ENCODE measurements around the gene CKLF. TPM values are rescaled to one million over a fixed set of nuclear protein-coding genes. Genes with fewer than 3 reads are reported as not detected.
A peak's percentile ranks its signal among the peaks of the same experiment; 100 is the strongest.

Gene CKLF
- total RNA-seq, 1 donor from 2014 or later = 36.3 TPM

GRCh38 chr16:66585481-66586239 is 33.3 kb downstream of the CKLF start:
- DNase-seq (ENCODE audit: extremely low spot score, unreplicated experiment) = no peak
- no peak for TF ChIP-seq CTCF (conservative IDR thresholded peaks at IDR 0.05)
- peak overlapping the region; percentile 39 for H3K27ac Mint-ChIP-seq
- peaks cover 14% of the 10 kb centered on the region for H3K4me1 Mint-ChIP-seq (ENCODE audit: unreplicated experiment)
- H3K27me3 Mint-ChIP-seq = no peaks in the 10 kb centered on the region
- H3K9me3 Mint-ChIP-seq = no peaks in the 10 kb centered on the region
- H3K4me3 Mint-ChIP-seq = no peak overlapping the region
- no peaks in the 10 kb centered on the region for H3K36me3 Mint-ChIP-seq

DNA sequence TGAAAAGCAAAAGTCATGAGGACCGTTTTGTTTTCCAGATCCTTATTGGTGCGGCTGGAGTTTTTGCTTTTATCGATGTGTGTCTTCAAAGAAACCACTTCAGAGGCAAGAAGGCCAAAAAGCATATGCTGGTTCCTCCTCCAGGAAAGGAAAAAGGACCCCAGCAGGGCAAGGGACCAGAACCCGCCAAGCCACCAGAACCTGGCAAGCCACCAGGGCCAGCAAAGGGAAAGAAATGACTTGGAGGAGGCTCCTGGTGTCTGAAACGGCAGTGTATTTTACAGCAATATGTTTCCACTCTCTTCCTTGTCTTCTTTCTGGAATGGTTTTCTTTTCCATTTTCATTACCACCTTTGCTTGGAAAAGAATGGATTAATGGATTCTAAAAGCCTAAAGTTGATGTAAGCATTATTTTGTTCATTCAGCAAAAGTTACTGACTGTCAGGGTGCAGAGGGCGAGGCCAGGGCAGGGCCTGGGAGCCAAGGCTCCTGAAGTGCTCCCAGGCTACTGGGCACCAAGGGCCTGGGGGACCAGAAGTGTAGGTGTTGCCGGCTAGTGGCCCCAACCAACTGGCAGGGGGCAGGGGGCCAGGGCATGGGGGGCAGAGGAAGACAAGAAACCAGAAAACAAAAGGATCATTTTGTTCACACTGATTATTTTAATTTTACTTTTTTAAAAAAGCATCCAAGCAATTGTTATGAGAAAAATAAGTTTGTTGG is 35.7 kb downstream of the CKLF start:
- Mint-ChIP-seq H3K36me3 (no peaks in the 10 kb centered on the region), H3K9me3 (no peaks in the 10 kb centered on the region), H3K27me3 (no peaks in the 10 kb centered on the region), H3K27ac (no peak overlapping the region), H3K4me1 (ENCODE audit: unreplicated experiment) (peaks cover 4% of the 10 kb centered on the region), H3K4me3 (no peak overlapping the region)
- TF ChIP-seq CTCF (conservative IDR thresholded peaks at IDR 0.05) = no peak
- no peak for DNase-seq (ENCODE audit: extremely low spot score, unreplicated experiment)

DNA sequence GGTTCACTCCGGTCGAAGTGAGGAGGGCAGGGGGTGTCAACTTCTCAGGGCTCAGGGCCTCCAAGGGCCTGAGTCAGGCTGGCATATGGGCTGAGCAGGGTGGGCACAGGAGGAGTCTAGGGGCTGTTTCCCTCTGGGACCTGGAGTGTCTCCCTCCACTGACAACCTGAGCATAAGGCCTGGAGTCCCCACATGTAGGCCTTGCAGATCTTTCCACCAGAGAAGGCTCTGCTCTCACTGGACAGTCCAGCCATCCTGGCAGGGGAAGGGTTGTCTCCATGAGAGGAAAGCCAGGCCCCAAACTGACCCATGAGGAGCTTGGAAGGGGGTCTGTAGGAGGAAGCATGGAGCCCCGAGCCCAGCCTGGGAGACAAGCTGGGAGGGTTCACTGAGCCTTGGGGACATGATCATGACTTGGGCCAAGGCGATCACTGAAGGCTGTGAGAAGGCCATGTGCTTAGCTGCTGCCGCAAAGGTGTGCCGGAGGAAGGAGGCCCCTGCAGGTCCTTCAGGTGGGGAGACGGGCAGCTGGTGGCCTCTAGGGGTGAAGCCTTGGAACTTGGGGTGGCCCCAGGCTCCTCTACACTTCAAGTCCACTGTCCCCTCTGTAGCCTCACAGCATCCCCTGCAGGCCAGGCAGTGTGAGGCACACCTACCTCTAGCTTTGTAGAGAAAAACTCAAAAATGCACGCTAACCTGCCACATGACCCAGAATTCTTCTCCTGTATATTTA is 36.8 kb downstream of the CKLF start:
- no peak for DNase-seq (ENCODE audit: extremely low spot score, unreplicated experiment)
- Mint-ChIP-seq H3K36me3 (no peaks in the 10 kb centered on the region), H3K27ac (no peak overlapping the region), H3K27me3 (no peaks in the 10 kb centered on the region), H3K9me3 (no peaks in the 10 kb centered on the region), H3K4me1 (ENCODE audit: unreplicated experiment) (peaks cover 4% of the 10 kb centered on the region), H3K4me3 (no peak overlapping the region)
- TF ChIP-seq CTCF (conservative IDR thresholded peaks at IDR 0.05) = peak; percentile 49

GRCh38 chr16:66590322-66590721 is 37.9 kb downstream of the CKLF start:
- DNase-seq (ENCODE audit: extremely low spot score, unreplicated experiment) = no peak
- TF ChIP-seq CTCF (conservative IDR thresholded peaks at IDR 0.05) = no peak
- H3K4me3 Mint-ChIP-seq = no peak overlapping the region
- H3K9me3 Mint-ChIP-seq = no peaks in the 10 kb centered on the region
- no peak overlapping the region for H3K27ac Mint-ChIP-seq
- no peaks in the 10 kb centered on the region for H3K36me3 Mint-ChIP-seq
- no peaks in the 10 kb centered on the region for H3K27me3 Mint-ChIP-seq
- H3K4me1 Mint-ChIP-seq (ENCODE audit: unreplicated experiment) = peaks cover 4% of the 10 kb centered on the region

GRCh38 chr16:66591018-66591417 is 38.6 kb downstream of the CKLF start:
- TF ChIP-seq CTCF (conservative IDR thresholded peaks at IDR 0.05) = no peak
- no peaks in the 10 kb centered on the region for H3K9me3 Mint-ChIP-seq
- no peak for DNase-seq (ENCODE audit: extremely low spot score, unreplicated experiment)
- H3K36me3 Mint-ChIP-seq = no peaks in the 10 kb centered on the region
- H3K4me1 Mint-ChIP-seq (ENCODE audit: unreplicated experiment) = peaks cover 4% of the 10 kb centered on the region
- H3K4me3 Mint-ChIP-seq = no peak overlapping the region
- H3K27me3 Mint-ChIP-seq = no peaks in the 10 kb centered on the region
- no peak overlapping the region for H3K27ac Mint-ChIP-seq

All from type B pancreatic cell (in vitro differentiated cells).